HT-29 (cell line): ENCODE data around the gene MYL6B. TPM values are rescaled to one million over a fixed set of nuclear protein-coding genes. Genes with fewer than 3 reads are reported as not detected.

Experiments used
- DNase-seq: peaks from one replicate; pipeline ENCODE4 v3.0.0-alpha.2; 2015; ENCODE audit warnings: low spot score
- total RNA-seq: library from RNA; depleted of rRNA; stranded (reverse); fragments of >200 nt; shearing (Covaris generic); gene quantifications from 2 replicates; pipeline ENCODE4 v1.2.3, GENCODE V29; 2014; rRNA removed

MYL6B gene
- 45.6 TPM in 2 replicates for total RNA-seq

- DNase-seq = peak; percentile 92
These were observed at the start of gene MYL6B for GRCh38 chr12:56152132-56152755. MYL6B (plus strand) TSS chr12:56152587; CDS start chr12:56153919, 1,332 bp downstream.

DNA sequence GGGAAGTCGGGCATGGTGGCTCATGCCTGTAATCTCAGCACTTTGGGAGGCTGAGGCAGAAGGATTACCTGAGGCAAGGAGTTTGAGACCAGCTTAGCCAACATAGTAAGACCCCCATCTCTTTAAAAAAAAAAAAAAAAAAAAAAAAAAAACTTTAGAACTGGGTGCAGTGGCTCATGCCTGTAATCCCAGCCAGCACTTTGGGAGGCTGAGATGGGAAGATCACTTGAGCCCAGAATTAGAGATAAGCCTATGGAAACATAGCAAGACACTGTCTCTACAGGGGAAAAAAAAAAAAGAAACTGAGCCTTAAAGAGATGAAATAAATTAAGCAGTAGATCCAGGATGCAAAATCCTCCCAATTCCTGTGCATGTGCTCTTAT is 49.7 kb upstream of the MYL6B start:
- no peak for DNase-seq

DNA sequence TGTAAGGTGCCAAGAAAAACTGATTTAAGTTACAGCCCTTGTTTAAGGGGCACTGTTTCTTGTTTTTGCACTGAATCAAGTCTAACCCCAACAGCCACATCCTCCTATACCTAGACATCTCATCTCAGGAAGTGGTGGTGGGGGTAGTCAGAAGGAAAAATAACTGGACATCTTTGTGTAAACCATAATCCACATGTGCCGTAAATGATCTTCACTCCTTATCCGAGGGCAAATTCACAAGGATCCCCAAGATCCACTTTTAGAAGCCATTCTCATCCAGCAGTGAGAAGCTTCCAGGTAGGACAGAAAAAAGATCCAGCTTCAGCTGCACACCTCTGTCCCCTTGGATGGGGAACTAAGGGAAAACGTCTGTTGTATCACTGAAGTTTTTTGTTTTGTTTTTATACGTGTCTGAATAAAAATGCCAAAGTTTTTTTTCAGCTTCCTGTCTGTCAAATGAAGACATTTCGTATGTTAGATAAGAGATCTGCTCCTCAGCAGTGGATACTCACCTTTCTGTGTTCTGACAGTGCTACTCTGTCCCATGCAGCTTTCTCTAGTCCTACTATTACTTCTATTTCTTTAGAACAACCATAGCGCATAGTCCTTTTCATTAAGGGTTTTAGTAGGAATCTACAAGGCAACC is 49.2 kb upstream of the MYL6B start:
- no peak for DNase-seq

DNA sequence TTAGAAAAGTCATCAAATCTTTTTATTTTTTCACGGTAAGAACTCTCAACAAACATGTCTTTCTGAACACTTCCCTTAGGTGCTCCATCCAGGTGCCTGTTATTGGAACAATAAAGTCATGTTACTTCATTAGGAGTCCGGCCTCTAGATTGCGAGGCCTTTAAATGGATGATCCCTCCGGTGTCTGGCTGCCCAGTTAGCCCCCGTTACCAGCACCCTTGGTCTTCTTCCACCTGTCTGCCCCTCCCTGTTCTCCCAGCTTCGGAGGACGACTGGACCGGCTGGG is 48.6 kb upstream of the MYL6B start:
- no peak for DNase-seq

GRCh38 chr12:56104109-56104814 is 48.1 kb upstream of the MYL6B start, which contains the start of gene PA2G4:
PA2G4 (plus strand) TSS chr12:56104559; CDS start chr12:56104738, 179 bp downstream.
- peak; percentile 99 for DNase-seq

DNA sequence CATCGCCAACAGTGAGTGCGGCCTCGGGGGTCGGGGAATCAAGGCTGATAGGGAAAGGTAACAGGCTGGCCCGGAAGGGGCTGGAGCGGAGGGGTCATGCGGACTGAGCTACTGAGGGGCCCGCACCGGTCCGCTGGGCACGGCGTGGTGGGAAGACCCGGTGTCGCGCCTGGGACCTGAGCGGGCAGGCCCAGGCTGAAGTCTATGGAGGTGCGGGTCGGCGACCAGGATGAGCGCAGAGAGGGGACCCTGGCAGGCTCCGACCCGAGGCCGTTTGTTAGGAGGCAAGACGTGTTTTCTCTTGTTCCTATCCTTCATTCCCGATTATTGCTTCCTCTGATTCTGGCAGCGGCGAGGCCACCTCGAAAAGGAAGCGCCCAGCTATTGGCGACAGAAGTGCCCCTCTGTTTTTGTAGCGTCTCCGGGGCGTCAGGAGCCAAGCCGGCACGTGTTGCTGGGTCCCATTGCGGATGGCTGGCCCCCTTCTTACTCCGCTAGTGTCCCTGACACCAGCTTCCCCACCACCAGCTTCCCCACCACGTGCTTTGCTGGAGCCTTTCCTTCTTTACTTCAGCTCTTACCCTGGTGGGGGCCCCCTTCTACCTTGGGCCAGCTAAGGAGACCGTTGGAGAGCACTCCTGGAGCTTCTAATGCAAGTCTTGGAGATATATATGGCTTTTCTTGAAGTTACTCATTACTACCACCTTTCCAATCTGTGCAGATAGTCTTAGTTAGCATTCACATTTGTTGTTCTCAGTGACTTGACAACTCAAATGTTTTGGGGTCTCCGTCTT is 47.4 kb upstream of the MYL6B start:
- DNase-seq = peak; percentile 51

DNA sequence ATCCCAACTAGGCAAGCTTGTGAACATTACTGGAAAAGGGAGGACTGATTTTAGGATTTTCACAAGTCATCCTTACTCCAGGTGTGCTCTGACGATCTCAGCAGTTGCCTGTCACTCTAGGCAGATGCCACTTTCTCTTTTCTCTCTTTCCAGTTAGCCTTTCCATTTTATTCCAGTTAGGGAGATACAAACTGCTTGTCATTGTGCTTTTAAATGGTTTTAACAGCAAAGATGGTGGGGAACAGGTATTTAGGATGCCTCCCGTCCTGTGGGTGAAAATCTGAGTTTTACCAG is 46.8 kb upstream of the MYL6B start:
- DNase-seq = no peak

- DNase-seq = no peak
These were observed 45.1 kb upstream of the MYL6B start for GRCh38 chr12:56107242-56107641.

GRCh38 chr12:56110571-56110970 is 41.8 kb upstream of the MYL6B start:
- no peak for DNase-seq

- DNase-seq = peak; percentile 3
These were observed 38.3 kb upstream of the MYL6B start for GRCh38 chr12:56114084-56114483.

DNA sequence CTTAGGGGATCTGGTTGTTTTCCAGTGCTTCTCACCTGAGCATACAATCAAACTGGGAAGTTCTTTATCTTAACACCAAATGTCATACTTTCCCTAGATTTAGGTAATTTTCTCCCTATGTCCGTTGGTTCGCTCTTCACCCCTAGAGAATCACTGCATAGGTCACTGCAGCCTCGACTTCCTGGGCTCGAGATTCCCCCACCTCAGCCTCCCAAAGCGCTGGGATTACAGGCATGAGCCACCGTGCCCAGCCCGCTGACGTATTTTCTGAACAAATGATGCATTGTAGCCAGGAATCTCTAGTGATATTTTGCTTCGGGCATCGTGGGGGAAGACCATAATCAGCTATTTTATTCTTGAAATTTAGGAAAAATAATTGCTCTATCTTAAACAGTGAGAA is 37.1 kb upstream of the MYL6B start:
- DNase-seq = peak; percentile 13

- peak; percentile 98 for DNase-seq
These were observed 35.9 kb upstream of the MYL6B start, which contains the start of gene RPL41 for GRCh38 chr12:56116267-56117081. RPL41 (plus strand) TSS chr12:56116633.

DNA sequence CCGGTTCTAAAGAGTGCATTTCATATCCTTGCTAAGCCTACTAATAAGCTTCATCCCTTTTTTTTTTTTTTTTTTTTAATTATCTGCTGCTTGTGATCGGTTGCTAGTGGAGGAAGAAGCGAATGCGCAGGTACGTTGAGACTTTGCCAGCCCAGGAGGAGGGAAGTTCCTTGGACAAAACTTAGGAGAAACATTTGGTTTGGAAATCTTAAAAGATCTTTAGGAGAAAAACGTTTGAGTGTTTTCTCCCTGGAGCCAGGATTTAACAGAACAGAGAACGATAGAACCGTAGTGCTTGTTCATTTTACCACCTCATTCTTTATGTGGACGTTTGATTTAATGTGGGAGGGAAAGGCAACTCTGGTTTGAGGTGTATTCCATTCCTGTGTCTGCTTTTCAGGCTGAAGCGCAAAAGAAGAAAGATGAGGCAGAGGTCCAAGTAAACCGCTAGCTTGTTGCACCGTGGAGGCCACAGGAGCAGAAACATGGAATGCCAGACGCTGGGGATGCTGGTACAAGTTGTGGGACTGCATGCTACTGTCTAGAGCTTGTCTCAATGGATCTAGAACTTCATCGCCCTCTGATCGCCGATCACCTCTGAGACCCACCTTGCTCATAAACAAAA is 35.2 kb upstream of the MYL6B start:
- DNase-seq = peak; percentile 39

DNA sequence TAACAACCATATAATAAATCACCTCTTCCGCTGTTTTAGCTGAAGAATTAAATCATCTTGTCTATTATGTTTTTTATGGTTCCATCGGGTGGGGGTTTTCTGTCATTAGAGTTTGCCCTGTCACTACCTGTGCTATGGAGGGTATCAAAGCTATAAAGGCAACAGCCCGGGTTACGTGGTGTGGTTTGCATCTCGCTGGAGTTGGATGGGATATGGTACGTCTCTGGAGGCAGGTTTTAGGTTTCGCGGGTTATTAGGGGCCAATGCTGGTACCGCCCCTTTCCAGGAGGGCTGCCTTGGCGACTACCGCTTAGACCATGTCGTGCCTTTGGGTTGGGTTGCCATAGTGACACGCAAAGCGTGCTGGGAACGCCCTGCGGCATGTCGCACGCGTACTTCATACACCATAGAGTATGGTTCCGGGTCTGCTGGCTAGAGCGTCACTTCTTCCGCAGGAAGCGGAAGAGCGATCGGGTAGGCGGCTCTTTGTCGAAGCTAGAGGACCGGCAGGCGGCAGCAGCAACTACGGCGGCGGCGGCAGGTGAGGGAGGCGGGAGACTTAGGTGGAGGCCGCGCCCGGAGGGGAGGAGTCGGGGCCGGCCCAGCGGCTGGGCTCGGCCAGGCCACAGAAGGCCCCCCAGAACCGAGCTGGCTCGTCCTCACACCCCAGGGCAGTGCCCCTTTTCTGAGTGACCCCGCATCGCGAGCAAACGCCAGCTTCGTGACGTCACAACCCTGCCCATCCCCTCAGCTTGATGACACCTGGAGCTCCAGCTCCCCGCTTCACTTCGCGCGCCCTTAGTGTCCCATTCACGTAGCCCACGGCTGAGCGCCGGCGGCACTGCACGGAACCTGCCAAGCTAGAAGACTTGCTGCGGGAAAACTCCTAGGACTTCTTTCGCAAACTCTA is 34.4 kb upstream of the MYL6B start, which contains the start of gene ZC3H10:
Gene ZC3H10 (plus strand): TSS at position 489 of the 910 bp plus-strand sequence. CDS start 2,297 bp downstream, outside the sequence.
- peak; percentile 98 for DNase-seq

DNA sequence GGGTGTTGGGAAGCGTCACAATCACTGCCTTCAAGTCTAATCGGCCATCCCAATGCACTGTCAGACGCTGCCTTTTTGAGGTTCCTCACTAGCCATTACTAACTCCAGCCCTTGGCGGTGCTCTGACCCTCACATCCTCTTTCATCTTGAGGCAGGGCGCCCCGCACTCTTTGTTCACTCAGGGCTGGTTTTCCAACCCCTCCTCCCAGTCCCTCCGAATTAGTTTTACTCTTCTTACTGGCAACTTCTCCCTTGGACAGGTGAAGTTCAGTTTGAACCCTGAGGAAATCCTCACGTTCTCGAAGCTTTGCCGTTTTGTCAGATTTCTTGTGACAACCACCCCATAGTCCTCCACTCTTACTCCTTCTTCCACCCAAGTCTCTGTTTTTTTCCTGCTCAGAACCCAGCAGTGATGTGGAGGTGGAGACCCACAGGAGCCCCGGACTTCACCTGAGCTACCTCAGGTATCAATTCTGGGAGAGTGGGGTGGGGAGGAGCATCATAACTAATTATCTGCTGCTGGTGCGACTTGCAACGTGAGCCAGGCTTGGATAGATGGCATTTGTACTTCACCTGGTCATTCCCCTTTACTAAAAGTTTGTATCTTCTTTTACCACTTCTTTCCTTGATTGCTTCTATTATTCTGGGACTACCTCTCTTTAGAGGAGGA is 33.6 kb upstream of the MYL6B start:
- DNase-seq = no peak

DNA sequence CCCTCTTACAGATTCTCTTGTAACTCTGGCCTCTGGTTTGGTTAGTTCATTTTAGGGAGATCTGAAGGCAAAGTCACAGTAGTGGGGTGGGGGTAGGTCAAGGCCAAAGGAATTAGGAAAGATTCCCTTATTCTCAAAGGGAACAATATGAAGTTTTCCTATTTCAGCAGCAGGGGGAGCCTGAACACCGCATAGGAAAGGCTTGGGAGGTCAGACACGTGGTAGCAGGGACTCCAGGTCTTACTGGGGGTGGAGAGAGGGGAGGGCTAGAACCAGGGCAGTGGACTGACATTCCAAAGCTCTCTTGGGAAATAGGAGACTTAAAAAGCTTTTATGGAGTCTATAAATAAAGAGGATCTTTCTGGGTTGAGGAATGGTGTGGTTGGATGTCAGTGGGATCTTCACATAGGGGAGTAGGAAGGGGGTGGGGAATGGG is 33.0 kb upstream of the MYL6B start:
- peak; percentile 90 for DNase-seq

- no peak for DNase-seq
These were observed 32.1 kb upstream of the MYL6B start for GRCh38 chr12:56120158-56120846.

DNA sequence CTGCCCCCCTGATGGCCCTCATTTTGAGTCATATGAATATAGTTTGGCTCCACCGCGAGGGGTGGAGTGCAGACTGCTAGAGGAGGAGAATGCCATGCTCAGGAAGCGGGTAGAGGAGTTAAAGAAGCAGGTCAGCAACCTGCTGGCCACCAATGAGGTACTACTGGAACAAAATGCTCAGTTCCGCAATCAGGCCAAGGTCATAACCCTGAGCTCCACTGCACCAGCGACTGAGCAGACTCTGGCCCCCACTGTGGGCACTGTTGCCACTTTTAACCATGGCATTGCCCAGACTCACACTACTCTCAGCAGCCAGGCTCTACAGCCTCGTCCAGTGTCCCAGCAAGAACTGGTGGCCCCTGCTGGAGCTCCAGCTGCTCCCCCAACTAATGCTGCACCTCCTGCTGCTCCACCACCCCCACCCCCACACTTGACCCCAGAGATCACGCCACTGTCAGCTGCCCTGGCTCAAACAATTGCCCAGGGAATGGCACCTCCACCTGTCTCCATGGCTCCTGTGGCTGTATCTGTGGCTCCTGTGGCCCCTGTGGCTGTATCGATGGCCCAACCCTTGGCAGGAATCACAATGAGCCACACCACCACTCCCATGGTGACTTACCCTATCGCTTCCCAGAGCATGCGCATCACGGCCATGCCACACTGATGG is 31.1 kb upstream of the MYL6B start:
- DNase-seq = no peak
